ENCODE measurements around the gene FBXL13.

FBXL13 gene

DNA sequence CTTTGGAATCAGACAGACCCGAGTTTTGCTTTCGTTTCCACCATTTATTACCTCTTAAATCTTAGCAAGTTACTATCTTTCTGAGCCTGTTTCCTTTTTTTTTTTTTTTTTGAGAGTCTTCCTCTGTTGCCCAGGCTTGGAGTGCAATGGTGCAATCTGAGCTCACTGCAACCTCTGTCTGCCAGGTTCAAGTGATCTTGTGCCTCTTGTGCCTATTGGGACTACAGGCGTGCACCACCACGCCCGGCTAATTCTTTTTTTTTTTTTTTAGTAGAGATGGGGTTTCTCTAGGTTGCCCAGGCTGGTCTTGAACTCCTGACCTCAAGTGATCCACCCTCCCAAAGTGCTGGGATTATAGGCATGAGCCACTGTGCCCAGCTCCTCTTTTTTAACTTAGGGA is 241.3 kb downstream of the FBXL13 start:
- Histone ChIP-seq H3K36me3 (ENCODE audit: insufficient read depth, low read length) (no peaks in the 10 kb centered on the region), H3K9ac (ENCODE audit: low read depth, low read length) (no peak overlapping the region), H3K9me3 (ENCODE audit: control insufficient read depth, insufficient read depth, low read length) (no peaks in the 10 kb centered on the region), H3K4me1 (ENCODE audit: insufficient read depth, low read length) (peaks cover 11% of the 10 kb centered on the region)

DNA sequence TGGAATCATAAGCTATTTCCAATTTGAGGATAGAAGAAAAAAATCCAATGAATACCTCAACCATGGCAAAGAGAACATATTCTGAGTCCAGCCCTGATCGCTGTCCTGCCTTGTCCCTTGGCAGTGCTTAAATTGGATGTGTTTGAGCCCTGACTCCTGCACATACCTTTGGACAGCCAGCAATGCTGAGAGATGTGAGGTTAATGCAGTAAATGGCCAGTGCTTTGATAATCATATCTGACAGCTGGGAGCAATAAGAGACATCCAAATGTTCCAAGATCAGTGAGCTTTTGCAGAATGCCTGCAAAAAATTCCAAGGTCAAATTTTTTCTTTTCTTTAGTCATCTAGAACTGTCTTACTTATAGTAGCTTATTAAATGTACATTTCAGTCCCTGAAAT is 241.9 kb downstream of the FBXL13 start:
- Histone ChIP-seq H3K36me3 (ENCODE audit: insufficient read depth, low read length) (no peaks in the 10 kb centered on the region), H3K9me3 (ENCODE audit: control insufficient read depth, insufficient read depth, low read length) (no peaks in the 10 kb centered on the region), H3K4me1 (ENCODE audit: insufficient read depth, low read length) (peaks cover 11% of the 10 kb centered on the region), H3K9ac (ENCODE audit: low read depth, low read length) (no peak overlapping the region)

DNA sequence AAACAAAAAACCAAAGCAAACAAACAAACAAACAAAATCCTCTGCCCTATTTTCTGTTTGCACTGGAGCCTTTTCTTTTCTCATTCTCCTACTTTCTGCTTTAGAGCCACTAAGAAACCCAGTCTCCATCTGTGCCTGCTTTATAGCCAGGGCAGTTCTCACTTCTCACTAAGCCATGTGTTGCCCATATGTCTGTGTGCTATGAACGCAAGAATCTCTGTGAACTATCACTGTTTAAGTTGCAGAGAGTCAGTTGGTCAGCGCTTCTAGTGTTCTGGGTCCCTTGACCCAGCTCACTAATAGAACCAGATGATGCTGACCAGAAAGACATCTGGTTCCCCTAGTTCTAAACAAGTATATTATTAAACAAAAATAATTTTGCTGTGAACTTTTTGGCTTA is 244.4 kb downstream of the FBXL13 start:
- H3K9ac ChIP-seq (ENCODE audit: low read depth, low read length), result no peak overlapping the region

DNA sequence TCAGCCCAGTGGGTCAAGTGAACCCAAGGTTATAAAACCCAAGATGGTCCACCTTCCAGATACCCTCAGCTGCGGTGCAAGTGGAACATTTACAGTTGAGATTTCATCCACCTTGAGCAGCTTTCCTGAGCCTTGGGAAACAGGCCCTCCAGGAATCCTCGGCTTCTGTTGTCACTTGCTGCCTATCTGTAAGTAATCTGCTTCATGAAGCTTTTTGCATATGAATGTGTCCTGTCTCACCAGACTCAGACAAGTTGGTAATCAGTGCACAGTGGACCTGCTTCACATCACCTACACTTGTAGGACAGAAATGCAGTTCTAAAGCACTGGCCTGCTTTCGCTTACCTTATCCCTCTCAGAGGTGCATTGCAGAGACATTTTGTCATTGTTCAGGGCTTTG is 245.5 kb downstream of the FBXL13 start:
- Histone ChIP-seq H3K9ac (ENCODE audit: low read depth, low read length) (no peak overlapping the region), H3K9me3 (ENCODE audit: control insufficient read depth, insufficient read depth, low read length) (no peaks in the 10 kb centered on the region)

More for the DNA sequence above, 244.4 kb downstream of the FBXL13 start:
- Histone ChIP-seq H3K4me1 (ENCODE audit: insufficient read depth, low read length) (peaks cover 11% of the 10 kb centered on the region), H3K36me3 (ENCODE audit: insufficient read depth, low read length) (no peaks in the 10 kb centered on the region), H3K9me3 (ENCODE audit: control insufficient read depth, insufficient read depth, low read length) (no peaks in the 10 kb centered on the region)

DNA sequence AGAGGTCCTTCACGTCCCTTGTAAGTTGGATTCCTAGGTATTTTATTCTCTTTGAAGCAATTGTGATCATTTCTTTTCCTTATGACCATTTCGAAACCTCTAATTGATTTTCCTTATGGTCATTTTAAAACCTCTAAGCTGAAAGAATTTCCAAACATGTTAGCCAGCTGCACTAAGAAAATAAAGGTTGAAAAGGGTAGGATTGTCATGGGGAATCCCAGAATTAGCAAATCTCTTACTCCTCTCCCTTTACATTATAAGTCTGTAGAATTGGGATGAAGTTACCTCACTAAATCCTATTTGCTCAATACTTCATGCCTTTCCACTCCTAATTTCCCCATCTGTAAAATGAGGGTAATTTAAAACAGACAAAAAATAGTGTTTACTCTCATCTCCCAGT is 246.3 kb downstream of the FBXL13 start:
- no peaks in the 10 kb centered on the region for H3K36me3 ChIP-seq (ENCODE audit: insufficient read depth, low read length)
- H3K9me3 ChIP-seq (ENCODE audit: control insufficient read depth, insufficient read depth, low read length), result no peaks in the 10 kb centered on the region
- no peak overlapping the region for H3K9ac ChIP-seq (ENCODE audit: low read depth, low read length)
- H3K4me1 ChIP-seq (ENCODE audit: insufficient read depth, low read length), result peaks cover 11% of the 10 kb centered on the region

More for the DNA sequence above, 245.5 kb downstream of the FBXL13 start:
- H3K36me3 ChIP-seq (ENCODE audit: insufficient read depth, low read length), result no peaks in the 10 kb centered on the region
- peaks cover 11% of the 10 kb centered on the region for H3K4me1 ChIP-seq (ENCODE audit: insufficient read depth, low read length)

DNA sequence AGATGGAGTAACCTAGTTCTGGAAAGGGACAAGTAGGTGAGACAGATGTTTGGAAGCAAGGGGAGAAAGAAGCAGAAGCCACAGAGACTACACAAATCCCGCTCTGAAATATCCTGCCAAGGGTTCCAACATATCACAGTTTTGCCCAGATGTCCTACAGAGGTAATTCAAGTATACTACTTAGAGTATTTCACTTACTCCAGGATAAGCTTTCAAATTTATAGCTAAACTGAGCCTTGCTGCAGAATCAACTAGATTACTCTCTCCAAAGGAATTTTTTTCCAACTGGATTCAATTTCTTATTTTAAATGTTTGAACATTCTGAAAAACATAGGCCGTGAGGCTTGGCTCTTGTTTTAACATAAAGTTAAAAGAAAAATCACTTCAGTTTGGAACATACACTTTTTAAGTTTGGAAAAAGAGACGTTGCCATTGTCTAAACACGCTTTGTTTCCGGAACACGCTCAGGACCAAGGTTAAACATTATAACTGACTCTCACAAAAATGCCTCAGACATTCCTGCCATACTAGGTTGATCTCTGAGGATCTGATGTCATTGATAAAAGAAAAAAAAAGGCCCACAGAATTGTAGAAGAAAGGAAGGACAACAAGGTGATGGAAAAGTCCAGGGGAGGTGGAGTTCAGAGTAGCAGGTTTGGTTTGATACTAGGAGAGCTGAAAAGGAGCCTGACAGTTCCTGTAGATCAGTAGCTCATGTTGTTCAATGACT is 251.0 kb downstream of the FBXL13 start:
- Histone ChIP-seq H3K9me3 (ENCODE audit: control insufficient read depth, insufficient read depth, low read length) (no peaks in the 10 kb centered on the region), H3K9ac (ENCODE audit: low read depth, low read length) (no peak overlapping the region), H3K4me1 (ENCODE audit: insufficient read depth, low read length) (no peaks in the 10 kb centered on the region), H3K36me3 (ENCODE audit: insufficient read depth, low read length) (no peaks in the 10 kb centered on the region; the same call in 1 of the 2 replicates)

DNA sequence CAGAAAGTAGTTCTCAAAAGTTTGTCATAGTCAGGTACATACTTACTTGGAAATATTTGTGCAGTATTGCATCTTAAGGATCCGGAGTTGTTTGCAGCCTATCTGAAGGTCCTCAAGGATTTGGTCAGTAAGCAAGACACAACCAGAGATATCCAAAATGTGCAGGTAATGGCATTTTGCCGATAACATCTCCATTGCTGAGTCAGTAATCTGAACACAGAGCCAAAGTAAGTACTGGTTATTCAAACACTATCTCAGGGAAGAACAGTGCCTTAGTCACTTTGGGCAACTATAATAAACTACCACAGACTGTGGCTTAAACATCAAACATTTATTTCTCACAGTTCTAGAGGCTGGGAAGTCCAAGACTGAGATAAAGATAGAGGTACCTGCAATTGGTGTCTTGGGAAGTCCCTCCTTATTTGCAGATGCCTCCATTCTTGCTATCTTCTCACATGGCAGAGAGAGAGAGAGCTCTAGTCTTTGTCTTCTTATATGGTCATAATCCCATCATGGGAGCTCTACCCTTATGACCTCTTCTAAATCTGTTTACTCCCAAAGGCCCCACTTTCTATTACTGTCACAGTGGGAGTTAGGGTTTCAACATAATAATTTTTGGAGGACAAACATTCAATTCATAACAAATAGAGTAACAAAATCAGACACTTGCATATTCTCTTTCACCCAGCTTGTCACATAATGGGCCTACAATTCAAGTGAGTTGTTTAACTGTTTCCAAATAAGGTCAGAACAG is 252.4 kb downstream of the FBXL13 start:
- Histone ChIP-seq H3K4me1 (ENCODE audit: insufficient read depth, low read length) (no peaks in the 10 kb centered on the region), H3K9me3 (ENCODE audit: control insufficient read depth, insufficient read depth, low read length) (no peaks in the 10 kb centered on the region), H3K9ac (ENCODE audit: low read depth, low read length) (no peak overlapping the region), H3K36me3 (ENCODE audit: insufficient read depth, low read length) (no peaks in the 10 kb centered on the region; the same call in 1 of the 2 replicates)

DNA sequence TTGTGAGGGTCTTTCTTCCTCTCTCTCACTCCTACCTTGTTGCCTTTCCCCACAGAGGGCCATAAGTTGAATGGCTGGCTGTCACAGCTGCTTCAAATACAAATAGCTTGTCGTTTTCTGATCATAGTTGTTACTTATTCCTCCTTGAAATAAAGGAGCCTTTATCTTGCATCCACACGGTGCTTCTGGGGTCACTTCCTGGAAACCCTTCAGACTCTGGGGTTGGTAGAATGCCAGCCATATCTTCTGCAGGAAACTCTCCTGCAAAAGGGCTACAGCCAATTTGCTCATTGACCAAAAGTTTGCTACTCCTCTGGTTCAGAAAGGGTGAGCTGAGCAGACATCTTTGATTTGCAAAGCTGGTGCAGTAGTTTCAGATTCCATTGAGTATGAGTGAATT is 255.4 kb downstream of the FBXL13 start:
- Histone ChIP-seq H3K36me3 (ENCODE audit: insufficient read depth, low read length) (no peaks in the 10 kb centered on the region; the same call in 1 of the 2 replicates), H3K4me1 (ENCODE audit: insufficient read depth, low read length) (no peaks in the 10 kb centered on the region), H3K9me3 (ENCODE audit: control insufficient read depth, insufficient read depth, low read length) (no peaks in the 10 kb centered on the region), H3K9ac (ENCODE audit: low read depth, low read length) (no peak overlapping the region)

DNA sequence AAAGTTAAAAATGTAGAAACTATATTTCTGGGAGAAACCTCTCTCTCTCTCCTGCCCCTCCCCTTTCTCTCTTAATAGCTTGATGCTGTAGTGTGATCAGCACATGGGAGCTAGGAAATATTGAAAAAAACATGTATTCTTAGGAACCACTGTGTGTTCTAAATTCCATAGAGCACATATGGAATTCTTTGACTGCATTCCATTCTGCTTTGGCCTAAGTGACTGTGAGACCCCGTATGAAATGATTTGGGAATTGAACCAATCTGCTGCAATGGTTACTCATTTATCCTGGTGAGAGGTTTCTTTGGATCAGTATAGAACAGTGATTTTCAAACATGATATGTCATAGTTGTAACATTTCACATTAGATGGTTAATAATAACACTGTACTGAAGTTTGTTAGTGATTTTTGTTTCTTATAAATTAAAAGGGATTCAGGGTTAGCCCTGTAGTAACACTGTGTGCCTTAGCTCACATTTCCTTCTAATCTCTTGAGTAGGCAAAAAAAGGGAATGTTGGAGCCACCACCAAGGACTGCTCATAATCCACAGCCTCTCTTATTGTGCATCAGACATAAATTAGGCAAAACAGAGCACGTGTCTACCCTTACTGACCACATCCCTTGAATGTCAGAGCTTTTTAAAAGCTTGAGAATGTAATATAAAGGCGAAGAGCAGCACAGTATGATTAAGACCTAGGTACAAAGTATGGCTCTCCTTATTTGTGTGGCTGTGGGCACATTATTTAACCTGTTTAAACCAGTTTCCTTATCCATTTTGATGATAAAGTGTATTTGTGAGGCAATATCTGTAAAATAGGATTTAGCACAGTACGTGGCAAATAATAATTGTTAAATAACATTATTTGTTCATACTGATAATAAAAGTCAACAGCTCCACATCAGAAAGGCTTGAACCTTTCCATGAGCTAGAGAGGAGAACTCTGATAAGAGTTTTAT is 256.7 kb downstream of the FBXL13 start:
- Histone ChIP-seq H3K9me3 (ENCODE audit: control insufficient read depth, insufficient read depth, low read length) (no peaks in the 10 kb centered on the region), H3K9ac (ENCODE audit: low read depth, low read length) (no peak overlapping the region), H3K4me1 (ENCODE audit: insufficient read depth, low read length) (no peaks in the 10 kb centered on the region), H3K36me3 (ENCODE audit: insufficient read depth, low read length) (no peaks in the 10 kb centered on the region; the same call in 1 of the 2 replicates)

DNA sequence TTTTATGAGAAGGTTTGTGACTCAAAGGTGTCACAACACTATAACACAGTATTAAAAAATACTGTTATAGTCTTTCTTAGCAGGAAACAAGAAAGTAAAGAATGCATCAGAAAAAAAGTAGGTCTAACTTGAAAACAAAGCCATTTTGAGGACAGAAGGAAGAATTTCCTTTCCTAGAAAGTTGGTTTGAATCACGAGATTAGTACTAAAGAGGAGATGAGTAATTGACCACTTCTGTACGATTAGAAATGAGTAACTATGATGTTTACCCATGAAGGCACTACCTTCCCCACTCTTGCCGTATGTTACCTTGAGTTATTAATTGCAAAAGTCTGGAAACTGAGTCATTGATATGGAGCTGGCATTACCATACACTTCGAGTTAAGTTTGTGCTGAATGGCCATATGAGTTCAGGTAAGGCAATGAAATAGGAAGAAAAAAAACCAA is 260.5 kb downstream of the FBXL13 start:
- Histone ChIP-seq H3K4me1 (ENCODE audit: insufficient read depth, low read length) (no peaks in the 10 kb centered on the region), H3K9me3 (ENCODE audit: control insufficient read depth, insufficient read depth, low read length) (no peaks in the 10 kb centered on the region), H3K9ac (ENCODE audit: low read depth, low read length) (no peak overlapping the region), H3K36me3 (ENCODE audit: insufficient read depth, low read length) (no peaks in the 10 kb centered on the region)

DNA sequence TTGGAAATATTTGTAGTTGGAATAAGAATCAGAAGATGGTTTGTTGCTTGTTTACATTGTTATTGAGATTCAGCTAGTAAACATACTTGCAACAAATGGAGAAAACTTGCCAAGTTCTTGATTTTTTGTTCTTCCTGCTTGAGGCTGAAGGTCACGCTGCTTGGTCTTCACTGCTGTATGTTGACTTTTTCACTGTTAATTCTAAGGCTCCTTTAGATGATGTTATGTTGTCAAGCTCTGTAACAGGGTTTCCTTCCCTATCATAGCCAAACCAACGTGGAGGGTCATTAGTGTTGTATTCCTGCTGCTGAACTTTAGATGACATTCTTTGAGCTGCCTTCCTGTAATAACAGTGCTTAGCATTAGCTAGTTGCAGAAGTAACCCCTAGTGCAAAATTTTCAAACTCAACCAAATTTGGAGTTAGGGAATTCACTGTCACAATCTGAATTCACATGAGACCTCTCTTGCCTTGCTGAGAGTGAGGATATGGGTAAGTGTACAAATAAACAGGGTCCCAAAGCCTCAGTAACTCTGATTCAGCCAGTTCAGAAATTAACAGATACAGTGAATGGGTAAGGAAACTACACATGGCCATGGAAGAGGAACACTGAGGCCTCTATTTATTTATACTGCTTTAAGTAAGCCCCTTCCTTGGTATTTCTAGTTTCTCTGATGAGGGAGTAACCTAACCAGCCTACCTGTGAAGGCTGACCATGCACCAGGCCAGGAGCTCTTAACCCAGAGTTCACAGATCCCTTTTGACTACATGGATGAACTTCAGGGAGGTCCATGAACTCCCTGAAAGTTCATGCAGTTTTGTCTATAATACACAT is 261.2 kb downstream of the FBXL13 start:
- Histone ChIP-seq H3K9me3 (ENCODE audit: control insufficient read depth, insufficient read depth, low read length) (no peaks in the 10 kb centered on the region), H3K4me1 (ENCODE audit: insufficient read depth, low read length) (no peaks in the 10 kb centered on the region), H3K9ac (ENCODE audit: low read depth, low read length) (no peak overlapping the region), H3K36me3 (ENCODE audit: insufficient read depth, low read length) (no peaks in the 10 kb centered on the region)

DNA sequence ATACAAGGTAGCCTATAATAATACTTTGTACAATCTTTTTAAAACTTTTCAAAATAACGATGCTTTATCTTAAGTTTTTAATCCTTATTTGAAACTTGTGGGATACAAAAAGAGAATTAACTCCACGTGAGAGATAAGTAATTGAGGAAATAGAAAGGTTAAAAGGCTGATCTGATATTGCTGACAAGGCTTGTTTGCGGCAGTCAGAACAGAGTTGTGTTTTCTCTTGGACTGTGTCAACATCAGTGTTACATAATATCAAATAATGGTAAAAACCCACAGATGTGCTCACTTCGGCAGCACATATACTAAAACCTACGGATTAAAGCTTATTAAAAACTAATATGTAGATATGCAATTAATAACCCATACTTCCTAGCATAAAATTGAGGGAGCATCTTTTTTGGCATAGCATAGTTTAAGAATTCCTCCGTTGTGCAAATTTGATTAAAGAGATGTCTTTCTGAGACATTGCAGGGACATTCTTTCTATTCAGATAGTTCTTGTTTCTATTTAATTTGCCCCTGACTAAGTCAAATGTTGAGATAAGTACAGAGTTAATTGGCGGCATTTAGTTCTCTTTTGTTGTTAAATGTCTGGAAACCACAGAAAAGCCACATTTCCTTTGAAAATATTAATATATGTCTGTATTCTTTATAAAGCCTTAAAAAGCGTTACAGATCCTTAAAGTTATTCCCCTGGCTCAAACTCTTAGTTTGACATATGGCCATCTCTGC is 262.5 kb downstream of the FBXL13 start:
- no peaks in the 10 kb centered on the region for H3K36me3 ChIP-seq (ENCODE audit: insufficient read depth, low read length)
- no peaks in the 10 kb centered on the region for H3K9me3 ChIP-seq (ENCODE audit: control insufficient read depth, insufficient read depth, low read length)
- no peak overlapping the region for H3K9ac ChIP-seq (ENCODE audit: low read depth, low read length)
- no peaks in the 10 kb centered on the region for H3K4me1 ChIP-seq (ENCODE audit: insufficient read depth, low read length)

DNA sequence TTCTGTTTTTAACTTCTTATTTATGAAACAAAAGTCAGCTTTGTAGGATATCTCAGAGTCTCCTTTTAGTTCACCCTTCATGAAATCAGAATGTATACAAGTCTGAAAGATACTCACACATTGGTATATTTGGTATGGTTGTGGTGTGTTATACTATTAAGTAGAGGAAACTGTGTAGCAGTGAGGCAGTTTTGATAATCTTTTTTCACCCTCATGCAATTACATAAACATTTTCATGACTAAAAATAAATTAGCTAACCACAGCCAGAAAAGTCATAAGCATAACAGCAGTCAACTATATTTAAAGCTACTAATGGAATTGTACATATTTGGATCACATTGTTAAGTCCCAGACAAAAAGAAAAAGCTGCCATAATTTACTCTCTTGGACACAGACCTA is 263.7 kb downstream of the FBXL13 start:
- Histone ChIP-seq H3K36me3 (ENCODE audit: insufficient read depth, low read length) (no peaks in the 10 kb centered on the region), H3K9me3 (ENCODE audit: control insufficient read depth, insufficient read depth, low read length) (no peaks in the 10 kb centered on the region), H3K4me1 (ENCODE audit: insufficient read depth, low read length) (no peaks in the 10 kb centered on the region), H3K9ac (ENCODE audit: low read depth, low read length) (no peak overlapping the region)

Data from ES-I3 (cell line).